CD4-positive, alpha-beta memory T cell (primary cell): Measurements from ENCODE around the gene EPHA2. TPM values are rescaled to one million over a fixed set of nuclear protein-coding genes. Genes with fewer than 3 reads are reported as not detected.

ENCODE experiments used
- CTCF ChIA-PET: fragments of 350-600 bp; sonication (Branson Sonifier 250); formaldehyde crosslinking; loops from one replicate; lab custom pipeline; 2021; ENCODE audit warnings: inconsistent platforms; ENCODE audit not compliant: partially characterized antibody; lab: Charles Lee
- POLR2A ChIA-PET: fragments of 350-600 bp; sonication (Branson Sonifier 250); formaldehyde crosslinking; loops from one replicate; lab custom pipeline; 2021; ENCODE audit not compliant: partially characterized antibody; lab: Charles Lee
- DNase-seq, 5 donors: peaks; one replicate each; pipeline versions ENCODE4 v3.0.0 to v3.0.0-alpha.2; 2020 to 2022; ENCODE audit warnings: mixed read lengths in 1 of 5
- H3K27ac ChIP-seq: one replicate; pipeline ENCODE4 v1.7.0; 2013; ENCODE audit warnings: low read depth, low read length
- H3K27me3 ChIP-seq: 2 replicates; pipeline ENCODE4 v1.7.0; 2013; ENCODE audit warnings: mild to moderate bottlenecking, low read length, moderate library complexity; ENCODE audit not compliant: insufficient read depth
- H3K36me3 ChIP-seq: 2 replicates; pipeline ENCODE4 v1.7.0; 2013; ENCODE audit warnings: mild to moderate bottlenecking, low read length, moderate library complexity; ENCODE audit not compliant: insufficient read depth
- H3K4me1 ChIP-seq: 2 replicates; pipeline ENCODE4 v1.7.0; 2013; ENCODE audit warnings: mild to moderate bottlenecking, low read length, moderate library complexity; ENCODE audit not compliant: insufficient read depth
- H3K4me3 ChIP-seq, 2 donors: one replicate each; pipeline ENCODE4 v1.7.0; 2013; ENCODE audit warnings: low read length in 2 of 2, mild to moderate bottlenecking in 1 of 2
- H3K9me3 ChIP-seq, 2 donors: one replicate each; pipeline ENCODE4 v1.7.0; 2013; ENCODE audit warnings: low read length in 2 of 2, control low read depth in 1 of 2; ENCODE audit not compliant: control insufficient read depth in 1 of 2
- H3K27ac Mint-ChIP-seq, 7 donors: one replicate each; pipeline ENCODE4 v1.8.0; 2020 to 2021; ENCODE audit warnings: mixed read lengths in 7 of 7, mild to moderate bottlenecking in 6 of 7, inconsistent platforms in 3 of 7, moderate library complexity in 3 of 7
- H3K27me3 Mint-ChIP-seq, 2 donors: one replicate each; pipeline ENCODE4 v1.8.0; 2020 to 2021; ENCODE audit warnings: mixed read lengths in 2 of 2
- H3K36me3 Mint-ChIP-seq, 2 donors: one replicate each; pipeline ENCODE4 v1.8.0; 2020 to 2021; ENCODE audit warnings: mixed read lengths in 2 of 2, inconsistent platforms in 1 of 2, mild to moderate bottlenecking in 1 of 2
- H3K4me1 Mint-ChIP-seq, 4 donors: one replicate each; pipeline ENCODE4 v1.8.0; 2020 to 2021; ENCODE audit warnings: mixed read lengths in 4 of 4, mild to moderate bottlenecking in 1 of 4
- H3K4me3 Mint-ChIP-seq, 8 donors: one replicate each; pipeline ENCODE4 v1.8.0; 2020 to 2021; ENCODE audit warnings: mixed read lengths in 8 of 8, mild to moderate bottlenecking in 7 of 8, moderate library complexity in 6 of 8, inconsistent platforms in 3 of 8
- H3K9me3 Mint-ChIP-seq, 8 donors: one replicate each; pipeline ENCODE4 v1.8.0; 2020 to 2021; ENCODE audit warnings: mixed read lengths in 8 of 8, mild to moderate bottlenecking in 5 of 8, inconsistent platforms in 3 of 8, moderate library complexity in 1 of 8
- intact Hi-C: fragments of 100-400 bp; cut with micrococcal nuclease; formaldehyde crosslinking; loops from one replicate; pipeline ENCODE4 v1.15.1; 2023
- polyA plus RNA-seq, 2 donors: library from polyadenylated mRNA; unstranded; fragments of 300-500 nt; fragmentation: Illumina TruSeq; gene quantifications; one replicate each; pipeline ENCODE4 v1.2.3, GENCODE V29; 2021
- total RNA-seq, 2 experiments: library from RNA; stranded (reverse); gene quantifications; one replicate each; pipeline ENCODE4 v1.2.3, GENCODE V29; 2021

Gene EPHA2
- total and polyA plus RNA-seq, 4 experiments from 2014 or later: not detected

DNA sequence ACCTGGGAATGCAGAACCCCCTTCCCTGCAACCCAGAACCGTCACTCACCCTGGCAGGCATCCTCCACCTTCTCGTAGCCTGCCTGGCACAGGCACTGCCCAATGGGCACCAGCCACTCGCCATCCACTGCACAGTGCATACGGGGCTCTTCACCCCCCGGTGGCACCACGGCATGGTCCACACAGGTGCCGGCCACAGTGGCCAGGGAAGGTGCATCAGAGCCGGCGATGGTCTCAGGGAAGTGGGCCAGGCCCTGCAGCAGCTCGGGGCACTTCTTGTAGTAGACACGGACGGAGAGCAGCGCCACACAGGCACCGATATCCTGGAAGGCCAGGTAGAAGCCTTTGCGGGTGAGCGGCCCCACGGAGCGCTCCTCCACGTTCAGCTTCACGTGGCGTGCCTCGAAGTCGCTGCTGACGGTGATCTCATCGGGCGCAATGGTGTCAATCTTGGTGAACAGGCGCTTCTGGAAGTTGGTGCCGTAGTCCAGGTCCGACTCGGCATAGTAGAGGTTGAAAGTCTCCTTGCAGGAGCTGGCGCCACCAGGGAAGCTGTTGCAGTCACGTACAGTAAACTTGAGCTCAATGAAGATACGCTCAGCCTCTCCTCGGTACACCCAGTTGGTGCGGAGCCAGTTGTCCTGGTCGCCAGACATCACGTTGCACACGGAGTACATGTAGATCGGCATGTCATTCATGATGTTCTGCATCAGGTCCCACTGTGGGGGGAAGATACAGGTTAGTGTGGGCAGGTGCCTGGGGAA is 7.4 kb downstream of the EPHA2 start:
- Mint-ChIP-seq H3K27me3 (peaks cover 1 to 2% of the 10 kb centered on the region in 2 donors), H3K9me3 (no peaks in the 10 kb centered on the region), H3K4me1 (peaks cover under 1 to 12% (median 3%) of the 10 kb centered on the region in 4 donors), H3K27ac (no peak overlapping the region), H3K4me3 (no peak overlapping the region), H3K36me3 (no peaks in the 10 kb centered on the region)
- Histone ChIP-seq H3K36me3 (no peaks in the 10 kb centered on the region), H3K9me3 (no peaks in the 10 kb centered on the region), H3K27me3 (no peaks in the 10 kb centered on the region), H3K4me3 (no peak overlapping the region), H3K27ac (no peak overlapping the region), H3K4me1 (peaks cover 11% of the 10 kb centered on the region)
- DNase-seq: peak in 1 of 5 donors; percentile 23
- ChIA-PET POLR2A (interaction anchor here (0.7 kb wide), 1 partner anchor 26 kb away, joined by 3 read pairs; no protein-coding TSS in a partner anchor), CTCF (no interaction called here)
- intact Hi-C loops: no loop called here

DNA sequence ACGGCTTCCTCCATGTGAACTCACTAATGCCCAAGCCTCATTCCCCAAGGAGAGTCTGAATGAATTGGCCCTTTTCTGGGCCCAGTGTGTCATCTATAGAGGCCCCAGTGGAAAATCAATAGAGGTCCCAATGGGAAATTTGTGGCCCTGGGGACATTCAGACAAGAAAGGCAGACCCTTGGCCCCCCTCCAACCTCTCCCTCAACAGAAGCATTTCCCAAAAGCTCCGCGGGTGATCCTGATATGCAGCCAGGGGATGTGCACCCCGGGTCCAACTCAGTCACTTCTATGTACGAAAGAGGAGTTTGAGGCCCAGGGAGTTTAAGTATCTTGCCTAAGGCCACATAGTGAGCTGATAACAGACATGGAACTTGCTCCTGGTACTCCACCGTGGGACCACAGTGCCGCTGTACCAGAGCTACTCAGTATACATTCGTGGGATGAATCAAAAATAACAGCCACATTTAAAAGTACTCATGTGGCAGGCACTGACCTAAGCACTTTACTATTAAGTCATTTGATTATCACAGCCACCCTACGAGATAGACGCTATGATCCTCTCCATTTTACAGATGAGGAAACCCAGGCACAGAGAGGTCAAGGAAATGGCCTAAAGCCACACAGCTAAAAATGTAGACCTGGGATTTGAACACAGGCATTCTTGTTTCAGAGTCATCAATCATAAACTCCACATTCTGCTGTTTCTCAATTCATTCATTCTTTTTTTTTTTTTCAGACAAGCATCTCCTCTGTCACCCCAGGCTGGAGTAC is 8.5 kb downstream of the EPHA2 start:
- CTCF ChIA-PET: no interaction called here
- Mint-ChIP-seq H3K4me1 (peaks cover 0 to 12% (median 3%) of the 10 kb centered on the region in 4 donors), H3K9me3 (no peaks in the 10 kb centered on the region), H3K27me3 (no peaks in the 10 kb centered on the region), H3K36me3 (no peaks in the 10 kb centered on the region), H3K4me3 (no peak overlapping the region), H3K27ac (peak overlapping the region in 1 of 7 donors; percentile 57)
- H3K9me3 ChIP-seq: no peaks in the 10 kb centered on the region
- no peaks in the 10 kb centered on the region for H3K36me3 ChIP-seq
- peak in 1 of 5 donors; percentile 16 for DNase-seq
- no peak overlapping the region for H3K27ac ChIP-seq
- intact Hi-C loops: no loop called here
- H3K4me3 ChIP-seq: no peak overlapping the region
- peaks cover 11% of the 10 kb centered on the region for H3K4me1 ChIP-seq
- H3K27me3 ChIP-seq: no peaks in the 10 kb centered on the region
- POLR2A ChIA-PET: interaction anchor here (0.7 kb wide), 1 partner anchor 28 kb away, joined by 3 read pairs; no protein-coding TSS in a partner anchor

GRCh38 chr1:16146279-16147155 is 9.4 kb downstream of the EPHA2 start:
- H3K4me3 ChIP-seq: no peak overlapping the region
- CTCF ChIA-PET: no interaction called here
- H3K9me3 Mint-ChIP-seq: no peaks in the 10 kb centered on the region
- POLR2A ChIA-PET: no interaction called here
- no peak overlapping the region for H3K27ac Mint-ChIP-seq
- H3K4me1 ChIP-seq: peaks cover 8% of the 10 kb centered on the region
- H3K36me3 ChIP-seq: no peaks in the 10 kb centered on the region
- H3K4me3 Mint-ChIP-seq: no peak overlapping the region
- peaks cover 3 to 7% (median 5%) of the 10 kb centered on the region in 4 donors for H3K4me1 Mint-ChIP-seq
- H3K27ac ChIP-seq: no peak overlapping the region
- H3K27me3 ChIP-seq: no peaks in the 10 kb centered on the region
- no peaks in the 10 kb centered on the region for H3K36me3 Mint-ChIP-seq
- no peaks in the 10 kb centered on the region for H3K9me3 ChIP-seq
- no peaks in the 10 kb centered on the region for H3K27me3 Mint-ChIP-seq
- peak in 1 of 5 donors; percentile 24 for DNase-seq
- intact Hi-C loops: no loop called here

- Mint-ChIP-seq H3K4me1 (peaks cover 0 to 7% (median 3%) of the 10 kb centered on the region in 4 donors), H3K4me3 (no peak overlapping the region), H3K27me3 (no peaks in the 10 kb centered on the region), H3K9me3 (no peaks in the 10 kb centered on the region), H3K36me3 (no peaks in the 10 kb centered on the region), H3K27ac (no peak overlapping the region)
- ChIA-PET POLR2A (no interaction called here), CTCF (no interaction called here)
- Histone ChIP-seq H3K27me3 (no peaks in the 10 kb centered on the region), H3K4me1 (peaks cover under 1% of the 10 kb centered on the region), H3K4me3 (no peak overlapping the region), H3K27ac (no peak overlapping the region), H3K9me3 (no peaks in the 10 kb centered on the region), H3K36me3 (no peaks in the 10 kb centered on the region)
- peak in 1 of 5 donors; percentile 29 for DNase-seq
- intact Hi-C loops: no loop called here
These were observed 10.1 kb downstream of the EPHA2 start for GRCh38 chr1:16145662-16146278.

DNA sequence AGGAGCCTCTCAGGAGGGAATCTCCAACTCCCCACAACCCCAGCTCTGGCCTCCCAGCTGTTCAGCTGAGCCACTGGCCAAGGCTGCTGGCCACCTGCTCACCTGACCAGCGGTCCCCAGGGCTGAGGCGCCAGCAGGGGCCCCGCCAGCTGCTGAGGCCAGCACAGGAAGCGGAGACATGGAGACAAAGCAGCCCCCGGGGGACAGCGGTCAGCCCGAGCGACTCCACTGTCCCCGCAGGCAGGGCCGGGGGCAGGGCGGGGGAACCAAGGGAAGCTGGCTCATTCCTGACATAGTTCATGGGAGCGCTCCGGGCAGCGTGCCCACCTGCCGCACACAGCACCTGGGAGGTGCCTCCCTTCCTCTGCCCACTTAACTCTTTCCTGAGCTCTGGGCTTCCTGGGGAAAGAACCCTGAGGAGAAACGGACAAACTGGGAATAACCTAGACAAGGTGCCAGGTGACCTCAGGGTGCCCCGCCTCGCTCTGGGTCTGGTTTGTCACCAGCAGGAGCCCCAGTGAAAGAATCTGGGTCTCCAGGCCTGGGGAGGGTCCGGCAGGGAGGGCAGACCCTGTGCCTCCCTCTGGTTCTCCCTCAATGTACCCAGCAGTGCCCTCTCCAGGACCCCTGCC is 10.7 kb downstream of the EPHA2 start:
- no peaks in the 10 kb centered on the region for H3K9me3 ChIP-seq
- Mint-ChIP-seq H3K9me3 (no peaks in the 10 kb centered on the region), H3K27ac (no peak overlapping the region), H3K36me3 (no peaks in the 10 kb centered on the region), H3K4me1 (peaks cover 0 to 7% (median 3%) of the 10 kb centered on the region in 4 donors), H3K4me3 (no peak overlapping the region), H3K27me3 (no peaks in the 10 kb centered on the region)
- no peaks in the 10 kb centered on the region for H3K4me1 ChIP-seq
- H3K27me3 ChIP-seq: no peaks in the 10 kb centered on the region
- intact Hi-C loops: no loop called here
- ChIA-PET POLR2A (no interaction called here), CTCF (interaction anchor here (1.7 kb wide), 1 partner anchor 9 kb away, joined by 4 read pairs; no protein-coding TSS in a partner anchor)
- peak in 1 of 5 donors; percentile 18 for DNase-seq
- H3K36me3 ChIP-seq: no peaks in the 10 kb centered on the region
- H3K4me3 ChIP-seq: no peak overlapping the region
- no peak overlapping the region for H3K27ac ChIP-seq

- no peak for DNase-seq
- H3K9me3 ChIP-seq: no peaks in the 10 kb centered on the region
- CTCF ChIA-PET: interaction anchor here (1.7 kb wide), 1 partner anchor 9 kb away, joined by 4 read pairs; no protein-coding TSS in a partner anchor
- Mint-ChIP-seq H3K27ac (no peak overlapping the region), H3K4me3 (no peak overlapping the region), H3K36me3 (no peaks in the 10 kb centered on the region), H3K4me1 (peaks cover 0 to 8% (median 3%) of the 10 kb centered on the region in 4 donors), H3K9me3 (no peaks in the 10 kb centered on the region), H3K27me3 (no peaks in the 10 kb centered on the region)
- intact Hi-C loops: no loop called here
- H3K36me3 ChIP-seq: no peaks in the 10 kb centered on the region
- no peak overlapping the region for H3K4me3 ChIP-seq
- POLR2A ChIA-PET: no interaction called here
- no peaks in the 10 kb centered on the region for H3K27me3 ChIP-seq
- no peaks in the 10 kb centered on the region for H3K4me1 ChIP-seq
- no peak overlapping the region for H3K27ac ChIP-seq
These were observed 11.4 kb downstream of the EPHA2 start for GRCh38 chr1:16144325-16145029.
